Esophagus squamous epithelium (tissue), 4 donors: Measurements from ENCODE around the gene CCDC170.

Experiments used
- CTCF ChIP-seq, 6 experiments: fragments of 450-650 bp in 4 of 6; fragments of 200-600 bp in 2 of 6; sonication (generic) in 2 of 6; IDR thresholded peaks; one replicate each; pipeline ENCODE4 v1.5.1; 2016 to 2019; ENCODE audit warnings: antibody characterized with exemption in 6 of 6, mild to moderate bottlenecking in 4 of 6, moderate library complexity in 4 of 6
- POLR2A ChIP-seq, 4 donors: fragments of 450-650 bp; IDR thresholded peaks; one replicate each; pipeline ENCODE4 v1.6.1; 2017; ENCODE audit warnings: antibody characterized with exemption in 4 of 4, mild to moderate bottlenecking in 4 of 4, moderate library complexity in 3 of 4

GRCh38 chr6:151495380-151495779, 1.6 kb downstream of the CCDC170 start:
- TF ChIP-seq CTCF (IDR thresholded peaks at IDR 0.05) = no peak
- TF ChIP-seq POLR2A (IDR thresholded peaks at IDR 0.05) = no peak
